ENCODE measurements around the gene GMDS. TPM values are rescaled to one million over a fixed set of nuclear protein-coding genes. Genes with fewer than 3 reads are reported as not detected.
A peak's percentile ranks its signal among the peaks of the same experiment; 100 is the strongest.
"Not testable (repeated sequence)": the region's sequence is repeated elsewhere in the genome, so short reads cannot be mapped to it uniquely, and the experiment has no call there.

The GMDS gene
- total RNA-seq, 1 donor from 2014 or later: 65.2 TPM

DNA sequence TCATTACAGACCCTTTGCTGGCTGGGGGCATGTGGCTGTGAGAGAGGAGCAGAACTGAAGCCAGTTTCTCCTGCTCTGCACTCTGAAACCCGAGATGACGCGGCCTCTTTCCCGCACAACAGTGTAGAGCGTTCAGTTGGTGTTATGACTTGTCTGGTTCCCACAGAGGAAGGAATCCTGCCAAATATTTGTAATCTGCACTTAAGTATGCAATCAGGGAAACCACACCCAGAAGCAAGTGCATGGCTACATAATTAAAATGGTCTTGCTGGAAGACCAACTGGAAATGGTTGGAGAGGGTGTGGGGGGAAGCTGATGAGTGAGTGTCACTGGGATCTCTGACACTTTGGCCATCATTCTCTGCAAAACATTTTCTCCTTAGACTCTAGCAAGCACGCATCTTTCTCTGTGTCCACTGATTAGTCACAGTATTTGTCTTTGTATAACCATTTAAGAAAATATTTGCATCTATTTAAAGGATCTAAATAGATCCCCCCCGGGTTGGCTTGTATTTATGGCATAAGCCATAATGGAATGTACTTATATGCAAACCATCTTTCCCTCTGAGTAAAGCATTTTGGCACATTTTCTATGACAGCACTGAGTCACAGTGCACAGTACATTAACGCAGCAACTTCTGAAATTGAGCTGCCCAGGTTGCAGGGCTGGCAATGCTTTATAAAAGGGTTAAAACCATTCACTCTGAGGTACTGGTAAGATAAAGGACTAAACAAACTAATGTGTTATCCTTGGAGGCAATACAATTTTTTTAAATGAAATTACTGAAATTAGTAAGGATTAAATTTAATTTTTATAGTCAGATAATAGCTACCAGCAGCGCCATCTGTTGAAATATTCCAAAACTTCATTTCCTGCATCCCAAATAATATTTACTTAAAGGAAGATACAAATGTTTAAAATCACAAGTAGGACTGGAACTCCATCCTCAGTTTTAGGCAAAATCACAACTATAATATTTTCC lies 559.0 kb downstream of the GMDS start:
- DNase-seq (ENCODE audit: low spot score): peak; percentile 65

DNA sequence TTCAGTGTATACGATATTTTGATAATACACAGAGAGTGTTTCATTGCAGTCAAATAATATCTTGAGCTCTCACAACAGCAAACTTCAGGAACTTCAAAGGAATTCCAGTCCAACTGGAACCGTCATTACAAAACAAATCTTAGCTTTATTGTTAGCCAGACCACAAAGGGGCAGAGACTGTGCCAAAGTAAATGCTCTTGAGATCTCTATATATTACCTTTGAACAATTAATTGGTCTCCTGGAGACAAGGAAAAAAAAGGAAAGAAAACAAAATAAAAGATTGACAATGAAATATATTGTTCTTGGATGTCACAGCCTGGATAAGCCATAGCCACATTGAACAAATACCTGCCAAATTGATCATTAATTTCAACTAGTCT lies 565.7 kb downstream of the GMDS start:
- no peak for DNase-seq (ENCODE audit: low spot score)

DNA sequence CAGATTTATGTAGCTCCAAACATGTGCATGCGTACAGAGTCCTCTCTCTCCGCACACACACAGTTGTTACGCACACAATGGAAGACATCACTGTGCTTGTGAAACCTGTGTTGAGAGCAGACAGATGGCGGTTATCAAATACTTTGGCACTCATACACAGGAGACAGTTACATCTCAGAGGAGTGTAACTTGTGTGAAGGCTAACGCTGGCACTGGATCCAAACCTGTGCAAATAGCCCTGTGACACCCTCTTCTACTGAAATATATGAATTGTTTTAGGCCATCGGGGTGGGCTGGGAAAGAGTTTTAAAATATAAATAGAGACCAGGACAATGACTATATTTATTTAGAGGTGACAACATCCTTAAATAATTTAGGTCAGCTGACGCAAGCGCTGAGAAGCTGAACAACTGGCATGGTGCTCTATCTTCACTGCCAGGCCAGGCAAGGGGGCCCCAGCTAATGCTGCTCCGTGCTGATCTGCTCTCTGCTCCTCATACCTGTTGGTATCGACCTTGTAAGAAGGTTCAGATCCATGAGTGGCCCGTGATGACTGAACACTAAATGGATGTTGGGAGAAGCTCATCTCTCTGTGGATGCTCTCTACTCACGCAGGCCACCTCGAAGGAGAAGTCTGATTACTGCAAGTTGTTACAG lies 566.2 kb downstream of the GMDS start:
- DNase-seq (ENCODE audit: low spot score): no peak

DNA sequence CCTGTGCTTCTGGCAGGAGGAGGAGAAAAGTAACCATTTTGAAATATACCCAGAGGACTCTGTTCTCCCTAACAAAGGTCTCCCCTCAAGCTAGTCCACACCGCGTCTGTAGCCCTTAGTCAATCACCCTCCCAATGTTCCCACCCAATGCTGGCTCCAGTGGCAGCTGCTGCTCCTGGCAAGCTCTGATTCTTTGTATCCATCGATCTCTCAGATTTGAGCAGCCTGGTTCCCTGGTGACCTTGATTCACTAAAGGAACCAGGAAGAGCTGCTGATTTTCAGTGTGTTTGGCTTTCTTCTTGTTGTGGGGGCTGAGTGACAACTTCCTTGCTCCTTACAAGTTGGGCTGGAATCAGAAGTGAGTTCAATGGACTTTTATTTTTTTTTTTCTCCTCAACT lies 567.2 kb downstream of the GMDS start:
- DNase-seq (ENCODE audit: low spot score): no peak

GRCh38 chr6:1672379-1672778 lies 573.0 kb downstream of the GMDS start:
- DNase-seq (ENCODE audit: low spot score): no peak

- no peak for DNase-seq (ENCODE audit: low spot score)
Measured at GRCh38 chr6:1670711-1671462, 574.5 kb downstream of the GMDS start.

GRCh38 chr6:1669996-1670395 lies 575.4 kb downstream of the GMDS start:
- DNase-seq (ENCODE audit: low spot score): no peak

- not testable (repeated sequence) for DNase-seq (ENCODE audit: low spot score)
Measured at GRCh38 chr6:1668456-1668855, 576.9 kb downstream of the GMDS start.

- DNase-seq (ENCODE audit: low spot score): no peak
Measured at GRCh38 chr6:1667805-1668175, 577.6 kb downstream of the GMDS start.

GRCh38 chr6:1667012-1667804 lies 578.2 kb downstream of the GMDS start:
- no peak for DNase-seq (ENCODE audit: low spot score)

- no peak for DNase-seq (ENCODE audit: low spot score)
Measured at GRCh38 chr6:1665214-1665613, 580.2 kb downstream of the GMDS start.

DNA sequence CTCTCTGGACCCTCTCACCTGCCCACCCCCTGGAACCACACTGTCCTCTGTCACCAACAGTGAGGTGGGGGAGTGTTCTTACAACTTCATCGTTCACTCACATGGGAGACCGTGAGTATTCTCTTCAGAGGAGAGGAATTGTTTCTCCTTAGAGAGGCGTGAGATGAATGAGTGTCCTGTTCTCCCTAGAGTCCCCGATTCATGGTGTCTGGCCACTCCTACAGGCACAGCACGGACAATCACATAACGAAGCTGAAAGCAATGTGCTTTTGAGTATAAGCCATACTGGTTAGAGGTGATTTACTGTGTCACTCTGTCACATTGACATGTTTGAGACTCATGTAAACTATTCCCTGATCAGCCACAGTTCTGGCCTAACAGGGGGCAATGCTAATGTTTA lies 581.1 kb downstream of the GMDS start:
- DNase-seq (ENCODE audit: low spot score): no peak

GRCh38 chr6:1663511-1663910 lies 581.9 kb downstream of the GMDS start:
- DNase-seq (ENCODE audit: low spot score): no peak

DNA sequence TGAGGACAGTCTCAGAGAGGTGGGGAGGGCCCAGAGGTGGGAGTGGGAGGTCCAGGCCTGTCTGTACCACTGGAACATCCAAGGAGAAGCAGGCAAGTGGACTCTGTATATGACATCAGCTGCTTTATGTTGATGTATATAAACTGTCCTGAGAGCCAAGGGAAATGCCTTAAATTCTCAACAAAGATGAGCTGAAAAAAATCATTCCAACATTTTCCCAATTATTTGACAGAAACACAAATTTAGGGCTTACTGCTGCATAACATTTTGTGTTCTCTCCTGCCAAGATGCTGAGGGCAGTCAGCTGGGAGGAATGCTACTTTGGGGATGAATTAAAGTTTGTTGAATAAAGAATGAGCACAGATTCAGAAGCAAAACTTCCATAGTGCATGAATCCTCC lies 582.9 kb downstream of the GMDS start:
- DNase-seq (ENCODE audit: low spot score): no peak

DNA sequence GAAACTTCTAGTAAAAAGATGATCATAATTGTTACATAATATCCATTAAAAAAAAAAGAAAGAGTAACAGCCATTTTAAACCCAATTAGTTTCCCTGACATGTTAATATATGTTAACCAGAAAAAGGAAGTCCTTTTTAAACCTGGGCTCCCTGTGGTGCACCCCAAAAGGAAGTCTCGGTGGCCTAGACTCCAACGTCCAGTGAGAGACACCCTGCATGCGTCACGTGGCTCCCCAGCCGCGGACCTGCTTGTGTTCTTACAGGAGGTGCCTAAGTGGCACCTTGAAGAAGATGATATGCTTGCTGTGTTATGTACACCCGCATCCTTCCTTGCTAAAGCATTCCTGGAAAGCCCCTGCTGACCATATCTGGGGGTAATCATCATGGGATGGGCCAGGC lies 585.6 kb downstream of the GMDS start:
- DNase-seq (ENCODE audit: low spot score): no peak

GRCh38 chr6:1658212-1659005 lies 587.0 kb downstream of the GMDS start:
- no peak for DNase-seq (ENCODE audit: low spot score)

GRCh38 chr6:1657771-1658165 lies 587.6 kb downstream of the GMDS start:
- peak; percentile 18 for DNase-seq (ENCODE audit: low spot score)

DNA sequence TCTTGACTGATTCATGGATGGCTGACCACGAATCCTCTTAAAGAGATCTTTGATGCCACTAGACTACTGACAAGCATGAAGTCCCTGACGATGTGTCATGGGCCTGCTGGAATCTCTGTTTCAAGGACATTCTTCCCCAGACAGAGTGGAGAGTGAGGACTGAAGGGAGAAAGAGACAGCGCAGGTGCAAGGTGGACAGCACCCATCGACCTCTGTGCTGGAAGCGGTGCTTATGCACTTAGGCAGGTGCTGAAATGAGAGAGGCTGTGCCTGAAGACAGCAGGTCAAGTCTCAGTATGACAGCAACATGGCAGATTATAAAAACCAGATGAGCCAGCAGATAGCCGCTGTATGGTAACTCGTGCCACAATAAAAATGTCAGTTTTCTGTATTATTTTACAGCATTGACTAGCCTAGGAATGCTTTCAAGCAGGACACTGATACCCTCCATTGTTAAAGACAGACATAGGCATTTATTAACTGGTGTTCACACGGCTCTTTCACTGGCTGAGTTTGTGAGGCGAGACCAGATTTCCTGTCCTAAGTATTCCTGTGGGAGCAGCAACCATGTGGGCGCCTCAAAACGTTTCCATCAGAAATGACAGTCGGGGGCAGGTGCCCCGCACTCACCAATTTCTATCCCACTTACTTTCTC lies 588.2 kb downstream of the GMDS start:
- DNase-seq (ENCODE audit: low spot score): no peak

GRCh38 chr6:1654054-1654453 lies 591.4 kb downstream of the GMDS start:
- no peak for DNase-seq (ENCODE audit: low spot score)

GRCh38 chr6:1652842-1653241 lies 592.6 kb downstream of the GMDS start:
- DNase-seq (ENCODE audit: low spot score): no peak
